HFF-Myc (cell line): ENCODE measurements around the gene ASB18.

Experiments
- DNase-seq: peaks from one replicate; pipeline ENCODE4 v3.0.0-alpha.2; 2011; ENCODE audit warnings: low read depth; ENCODE audit errors: extremely low read depth
- H3K4me3 ChIP-seq: replicated peaks from 2 replicates; pipeline ENCODE4 v1.5.1; 2011; ENCODE audit warnings: low read depth, mild to moderate bottlenecking, control low read depth, low read length
- TF ChIP-seq, protein P1 (sequence below): IDR thresholded peaks from 2 replicates; pipeline ENCODE4 v1.5.1; 2012; ENCODE audit warnings: mild to moderate bottlenecking, low read depth, low read length, control low read depth; ENCODE audit errors: missing control alignments

Gene ASB18

DNA sequence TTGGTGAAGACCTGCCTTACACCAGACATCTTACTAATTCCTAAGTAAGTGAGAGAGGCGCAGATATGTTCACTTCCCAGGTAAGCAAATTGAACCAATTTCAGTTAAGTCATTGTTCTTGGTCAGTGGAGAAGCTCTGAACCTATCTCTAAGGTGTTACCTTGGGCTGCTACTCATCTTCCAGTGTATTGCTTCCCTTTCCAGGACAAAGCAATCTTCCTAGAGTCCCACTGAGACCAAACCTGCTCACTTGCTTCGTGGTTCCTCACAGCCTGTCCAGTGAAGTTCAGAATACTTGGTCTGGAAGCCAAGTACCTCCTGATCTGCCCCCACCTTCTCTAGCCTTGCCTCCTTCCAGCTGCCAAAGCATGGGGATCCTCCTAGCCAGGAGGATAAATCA, 73.5 kb downstream of the ASB18 start:
- TF ChIP-seq, protein P1, sequence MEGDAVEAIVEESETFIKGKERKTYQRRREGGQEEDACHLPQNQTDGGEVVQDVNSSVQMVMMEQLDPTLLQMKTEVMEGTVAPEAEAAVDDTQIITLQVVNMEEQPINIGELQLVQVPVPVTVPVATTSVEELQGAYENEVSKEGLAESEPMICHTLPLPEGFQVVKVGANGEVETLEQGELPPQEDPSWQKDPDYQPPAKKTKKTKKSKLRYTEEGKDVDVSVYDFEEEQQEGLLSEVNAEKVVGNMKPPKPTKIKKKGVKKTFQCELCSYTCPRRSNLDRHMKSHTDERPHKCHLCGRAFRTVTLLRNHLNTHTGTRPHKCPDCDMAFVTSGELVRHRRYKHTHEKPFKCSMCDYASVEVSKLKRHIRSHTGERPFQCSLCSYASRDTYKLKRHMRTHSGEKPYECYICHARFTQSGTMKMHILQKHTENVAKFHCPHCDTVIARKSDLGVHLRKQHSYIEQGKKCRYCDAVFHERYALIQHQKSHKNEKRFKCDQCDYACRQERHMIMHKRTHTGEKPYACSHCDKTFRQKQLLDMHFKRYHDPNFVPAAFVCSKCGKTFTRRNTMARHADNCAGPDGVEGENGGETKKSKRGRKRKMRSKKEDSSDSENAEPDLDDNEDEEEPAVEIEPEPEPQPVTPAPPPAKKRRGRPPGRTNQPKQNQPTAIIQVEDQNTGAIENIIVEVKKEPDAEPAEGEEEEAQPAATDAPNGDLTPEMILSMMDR: no peak
- no peak for DNase-seq

DNA sequence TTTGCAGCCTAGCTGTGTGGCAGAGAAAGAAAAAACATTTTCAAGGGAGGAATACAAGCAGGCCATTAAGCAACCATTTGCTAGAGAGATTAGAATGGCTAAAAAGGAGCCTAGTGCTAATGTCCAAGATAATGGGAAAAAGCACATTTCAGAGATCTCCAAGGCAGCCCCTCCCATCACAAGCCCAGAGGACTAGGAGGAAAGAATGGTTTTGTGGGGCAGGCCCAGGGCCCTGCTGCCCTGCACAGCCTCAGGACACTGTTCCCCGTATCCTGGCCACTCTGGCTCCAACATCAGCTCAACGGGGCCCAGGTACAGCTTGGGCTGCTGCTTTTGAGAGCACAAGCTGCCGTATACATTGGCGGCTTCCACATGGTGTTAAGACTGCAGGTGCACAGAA, 79.5 kb downstream of the ASB18 start:
- no peak for DNase-seq
- no peak overlapping the region for H3K4me3 ChIP-seq
- TF ChIP-seq, protein P1: no peak

More for the DNA sequence above, 73.5 kb downstream of the ASB18 start:
- no peak overlapping the region for H3K4me3 ChIP-seq

DNA sequence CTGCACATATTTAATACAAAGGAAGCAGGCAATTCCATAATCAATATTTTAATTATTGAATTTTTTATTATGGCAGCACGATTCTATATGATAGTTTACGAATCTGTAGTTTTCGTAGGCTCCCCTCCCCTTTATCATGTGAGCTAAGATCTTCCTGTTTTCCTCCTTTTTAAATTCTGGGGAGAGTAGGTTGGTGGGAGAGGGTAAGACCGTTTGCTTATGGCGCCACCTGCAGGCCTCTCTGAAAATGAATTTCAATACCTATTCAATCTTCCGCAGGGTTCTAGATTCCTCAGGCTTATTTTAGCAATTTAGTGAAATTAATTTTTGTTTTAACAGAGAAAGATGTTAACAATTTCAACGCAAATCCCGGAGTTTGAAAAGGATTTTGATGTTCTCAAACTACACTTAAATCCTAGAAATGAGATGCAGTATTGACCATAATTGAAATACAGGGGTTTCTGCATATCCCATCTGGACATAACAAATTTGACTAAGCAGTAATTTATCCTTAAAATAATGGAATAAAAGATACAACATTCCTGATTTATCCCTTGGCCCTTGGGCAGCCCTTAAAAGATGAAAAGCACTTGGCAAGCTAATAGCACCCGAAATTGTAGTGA, 83.3 kb downstream of the ASB18 start:
- no peak overlapping the region for H3K4me3 ChIP-seq
- DNase-seq: peak; percentile 25
- TF ChIP-seq, protein P1: peak; percentile 76

DNA sequence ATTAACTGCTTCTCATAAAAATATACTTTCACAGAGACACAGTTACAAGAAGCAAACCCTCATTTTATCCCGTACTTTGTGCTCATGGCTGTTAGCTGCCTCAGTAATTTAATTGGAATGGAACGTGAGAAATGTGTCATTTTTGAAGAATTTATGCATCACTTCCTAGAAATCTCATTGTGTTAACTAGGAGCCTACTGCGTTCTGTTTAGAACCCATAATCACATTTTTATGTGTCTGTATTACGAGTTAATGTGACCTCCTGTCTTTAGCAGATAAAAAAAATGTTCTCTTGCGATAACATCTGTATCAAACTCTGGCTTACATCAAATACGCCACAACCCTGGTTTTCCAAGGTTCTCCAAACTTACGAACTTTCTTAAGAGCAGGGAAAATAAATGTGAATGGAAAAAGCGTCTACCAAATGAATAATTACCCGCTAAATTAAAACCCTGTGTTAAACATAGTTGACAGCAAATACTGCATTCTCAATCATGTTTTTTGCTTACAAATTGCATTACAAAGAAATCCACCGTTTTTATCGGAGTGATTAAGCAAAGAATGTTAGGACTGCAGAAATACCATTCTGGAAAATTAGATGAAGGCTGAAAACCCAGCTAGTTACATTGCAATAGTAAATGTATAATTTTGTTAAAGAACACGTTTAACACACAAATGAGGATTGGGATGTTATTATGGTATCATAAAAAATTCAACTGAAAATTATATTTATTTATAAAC, 84.0 kb downstream of the ASB18 start:
- no peak for DNase-seq
- H3K4me3 ChIP-seq: no peak overlapping the region
- TF ChIP-seq, protein P1: no peak

DNA sequence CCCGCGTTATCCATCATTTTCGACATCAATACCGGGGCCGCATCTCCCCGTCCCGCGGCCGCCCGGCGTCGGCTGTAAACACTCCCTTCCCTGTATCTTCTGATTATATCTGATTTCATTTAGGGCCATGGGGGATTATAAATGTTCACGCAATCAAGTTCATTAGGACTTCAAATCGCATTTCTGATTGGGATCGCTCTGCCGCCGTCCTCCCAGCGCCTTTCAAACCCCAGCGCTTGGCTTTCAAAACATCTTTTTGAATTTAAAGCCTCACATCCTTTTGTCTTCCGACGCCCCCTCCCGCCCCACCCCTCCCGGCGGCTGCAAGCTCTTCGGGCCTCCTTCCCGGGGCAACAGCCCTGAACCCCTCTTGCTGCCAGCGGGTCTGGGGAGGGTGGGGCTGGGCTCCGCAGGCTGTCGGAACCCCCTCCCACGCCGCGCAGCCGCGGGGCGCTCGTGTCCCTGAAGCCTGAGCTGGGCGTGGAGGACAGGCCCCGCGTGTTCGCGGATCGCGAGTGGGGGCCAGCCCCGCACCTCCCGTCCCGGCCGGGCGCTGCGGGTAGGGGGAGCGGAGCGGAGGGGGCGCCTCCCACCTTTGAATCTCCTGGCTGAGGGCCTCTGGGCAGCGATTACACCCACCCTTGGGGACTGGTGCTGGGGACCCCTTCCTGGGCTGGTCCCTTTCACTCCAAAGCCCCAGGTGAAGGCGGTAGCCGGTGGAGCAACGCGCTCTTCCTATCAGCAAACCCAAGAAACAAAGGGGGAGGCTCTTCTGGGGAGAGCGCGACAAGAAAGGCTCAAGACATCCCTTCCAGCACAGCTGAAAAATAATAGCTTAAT, 84.8 kb downstream of the ASB18 start:
- DNase-seq: no peak
- TF ChIP-seq, protein P1: no peak
- no peak overlapping the region for H3K4me3 ChIP-seq

DNA sequence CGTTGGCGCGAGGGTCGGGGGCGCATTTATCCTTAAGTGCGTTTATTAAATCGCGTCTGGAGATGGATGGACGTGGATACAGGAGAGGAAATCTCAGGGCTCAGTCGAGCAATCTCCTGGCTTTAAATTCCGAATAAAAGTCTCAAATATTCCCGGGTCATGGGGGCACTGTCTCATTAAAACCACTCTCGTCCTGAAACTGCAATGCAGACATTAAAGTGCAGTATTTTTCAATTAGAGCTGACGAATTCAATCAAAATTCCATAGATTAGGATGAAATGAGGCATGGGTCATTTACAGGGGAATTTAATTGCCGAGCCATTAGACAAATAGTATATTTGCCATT, 85.3 kb downstream of the ASB18 start:
- H3K4me3 ChIP-seq: peak overlapping the region; percentile 33
- TF ChIP-seq, protein P1: no peak
- no peak for DNase-seq
